ENCODE measurements around the gene SCNN1A.

The SCNN1A gene

DNA sequence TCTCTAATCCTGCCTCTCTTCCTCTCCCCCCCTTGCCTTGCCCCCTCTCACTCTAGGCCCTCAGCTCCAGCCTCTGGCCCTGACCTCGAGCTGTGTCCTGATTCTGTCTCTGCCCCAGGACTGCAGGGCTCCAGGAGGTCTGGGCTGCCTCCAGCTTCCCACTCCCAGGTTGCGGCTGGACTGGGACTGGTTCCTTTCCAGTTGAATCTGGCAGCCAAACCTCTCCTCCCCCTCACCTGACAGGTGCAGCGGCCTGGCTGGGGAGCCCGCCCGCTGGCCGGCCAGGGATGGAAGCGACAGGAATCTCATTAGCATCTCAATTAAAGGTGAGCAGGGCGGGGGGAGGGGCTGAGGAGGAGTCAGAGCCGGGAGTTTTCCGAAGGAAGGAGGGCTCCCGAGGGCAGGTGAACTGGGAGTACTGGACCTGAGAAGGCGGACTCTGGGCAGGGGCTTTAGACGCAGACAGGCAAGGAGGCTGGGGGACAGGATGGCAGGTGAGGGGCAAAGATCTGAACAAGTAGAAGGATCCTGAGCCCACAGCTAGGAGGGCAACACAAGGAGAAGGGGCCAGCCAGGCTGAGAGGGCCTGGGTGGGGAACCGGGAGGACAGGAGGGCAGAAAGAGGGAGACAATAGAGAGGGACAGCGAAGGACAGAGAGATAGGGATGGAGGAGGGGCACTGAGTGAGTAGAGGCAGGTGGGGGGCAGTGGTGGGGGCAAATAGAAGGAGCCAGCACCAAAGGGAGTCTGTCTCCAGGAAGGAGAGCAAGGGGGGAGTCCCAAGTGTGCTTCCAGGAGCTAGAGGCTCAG is at the start of gene SCNN1A:
TSS of gene SCNN1A (minus strand) at position 295 of the 810 bp plus-strand sequence. CDS start 780 bp downstream, outside the sequence.
- no peak for DNase-seq (ENCODE audit: low spot score)

DNA sequence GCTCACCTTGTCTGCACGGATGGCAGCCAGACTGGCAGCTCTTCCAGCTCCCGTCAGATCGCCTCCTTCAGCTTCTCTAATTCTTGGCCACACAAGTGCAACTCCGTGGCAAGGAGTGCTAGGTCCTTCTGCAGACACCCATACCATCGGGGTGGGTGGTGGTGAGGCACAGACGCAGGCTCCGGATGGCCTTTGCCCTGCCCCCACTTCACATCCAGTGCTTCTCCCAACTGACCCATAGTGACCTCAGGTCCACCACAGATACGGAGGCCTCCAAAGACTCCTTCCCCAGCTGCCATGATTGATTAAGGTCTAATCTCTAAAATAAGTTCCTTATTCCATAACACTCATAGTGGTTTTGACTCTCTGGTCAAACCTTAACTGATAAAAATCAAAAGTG is 49.5 kb upstream of the SCNN1A start:
- no peak for DNase-seq (ENCODE audit: low spot score)

DNA sequence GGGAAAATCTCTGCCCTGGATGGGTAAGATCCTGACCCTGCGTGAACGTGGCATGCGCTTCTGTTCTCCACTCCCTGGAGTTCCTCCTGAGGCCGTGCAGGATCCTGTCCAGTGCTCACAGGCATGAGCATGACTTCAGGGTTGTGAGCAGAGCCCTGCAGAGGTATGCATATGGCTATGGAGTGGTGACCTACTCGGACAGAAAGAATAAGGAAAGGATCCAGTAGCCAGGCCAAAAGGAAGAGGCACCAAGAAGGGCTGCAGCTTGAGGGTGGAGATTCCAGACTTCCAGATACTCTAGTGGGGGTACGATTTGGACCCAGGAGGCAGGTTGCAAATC is 48.6 kb upstream of the SCNN1A start:
- DNase-seq (ENCODE audit: low spot score) = no peak

DNA sequence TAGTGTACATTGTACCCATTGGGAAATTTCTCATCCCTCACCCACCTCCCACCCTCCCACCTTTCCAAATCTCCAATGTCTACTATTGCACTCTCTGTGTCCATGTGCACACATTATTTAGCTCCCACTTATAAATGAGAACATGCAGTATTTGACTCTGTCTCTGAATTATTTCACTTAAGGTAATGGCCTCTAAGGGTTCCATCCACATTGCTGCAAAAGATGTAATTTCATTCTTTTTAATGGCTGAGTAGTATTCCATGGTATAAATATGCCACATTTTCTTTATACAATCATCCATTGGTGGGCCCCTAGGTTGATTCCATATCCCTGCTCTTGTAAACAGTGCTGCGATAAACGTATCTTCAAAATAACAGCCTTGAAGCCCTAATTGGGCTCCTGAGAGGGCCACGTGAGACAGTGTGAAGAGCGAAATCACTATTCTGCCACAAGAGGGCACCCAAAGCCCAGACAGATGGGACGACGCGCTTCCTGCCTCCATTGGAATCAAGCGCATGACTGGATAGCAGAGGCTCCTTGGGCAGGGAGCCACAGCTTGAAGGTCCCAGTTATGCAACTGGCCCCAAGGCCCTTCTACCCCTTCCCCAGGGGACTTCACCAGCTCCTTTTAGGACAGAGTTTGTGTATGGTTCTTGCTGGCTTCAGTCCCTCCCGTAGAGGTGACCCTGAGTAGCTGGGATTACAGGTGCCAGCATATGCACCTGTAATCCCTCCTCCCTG is 48.1 kb upstream of the SCNN1A start:
- DNase-seq (ENCODE audit: low spot score) = peak; percentile 74

DNA sequence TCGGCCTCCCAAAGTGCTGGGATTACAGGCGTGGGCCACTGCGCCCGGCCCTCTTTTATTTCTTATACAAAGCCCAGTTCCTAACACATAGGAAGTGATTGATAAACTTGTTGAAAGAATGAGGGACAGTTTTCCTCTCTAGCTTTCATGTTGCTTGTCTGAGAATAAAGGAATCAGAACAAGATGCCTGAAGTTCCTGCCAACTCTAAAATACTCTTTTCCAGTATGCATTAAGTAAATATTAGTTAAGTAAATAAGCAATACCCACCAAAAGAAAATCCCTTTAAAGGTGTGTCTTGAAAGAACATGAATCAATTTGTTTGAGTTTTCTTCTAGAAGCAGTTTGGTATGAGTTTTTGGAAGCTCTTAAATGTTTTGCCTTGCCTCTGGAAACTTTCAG is 45.0 kb upstream of the SCNN1A start:
- DNase-seq (ENCODE audit: low spot score) = no peak

DNA sequence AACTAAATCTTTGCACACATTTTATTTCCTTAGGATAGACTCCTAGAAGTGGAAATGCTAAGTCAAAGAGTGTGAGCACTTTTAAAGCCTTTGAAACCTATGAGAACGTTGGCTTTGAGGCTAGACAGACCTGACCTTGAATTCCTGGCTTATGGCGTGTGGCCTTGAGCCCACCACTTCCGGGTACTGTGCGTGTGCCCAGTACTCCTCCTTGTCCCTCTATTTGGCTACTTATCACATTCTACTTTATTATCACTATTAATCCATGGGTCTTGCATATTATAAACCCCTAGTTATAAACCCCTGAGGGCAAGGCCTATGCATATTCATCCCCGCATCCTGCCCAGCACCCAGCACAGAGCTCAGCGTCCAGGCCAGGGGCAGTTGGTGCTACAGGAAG is 43.4 kb upstream of the SCNN1A start:
- no peak for DNase-seq (ENCODE audit: low spot score)

DNA sequence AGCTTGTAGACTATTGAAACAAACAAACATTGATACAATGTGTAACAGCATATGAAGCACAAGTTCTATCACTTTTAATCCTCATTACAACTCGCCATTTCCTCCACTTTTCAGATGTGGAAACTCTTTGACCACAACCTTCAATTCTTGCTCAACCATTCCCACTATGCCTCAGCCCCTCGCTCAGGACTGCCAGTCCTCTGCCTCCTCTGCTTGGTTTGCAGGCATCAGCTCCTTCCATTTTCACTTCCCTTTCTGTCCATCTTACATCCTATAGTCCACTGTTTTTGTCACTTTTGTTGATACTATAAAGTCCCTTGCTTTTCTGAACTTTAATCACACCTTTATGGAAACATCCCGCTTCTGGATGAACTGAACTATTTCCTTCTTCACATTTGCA is 41.2 kb upstream of the SCNN1A start:
- no peak for DNase-seq (ENCODE audit: low spot score)

DNA sequence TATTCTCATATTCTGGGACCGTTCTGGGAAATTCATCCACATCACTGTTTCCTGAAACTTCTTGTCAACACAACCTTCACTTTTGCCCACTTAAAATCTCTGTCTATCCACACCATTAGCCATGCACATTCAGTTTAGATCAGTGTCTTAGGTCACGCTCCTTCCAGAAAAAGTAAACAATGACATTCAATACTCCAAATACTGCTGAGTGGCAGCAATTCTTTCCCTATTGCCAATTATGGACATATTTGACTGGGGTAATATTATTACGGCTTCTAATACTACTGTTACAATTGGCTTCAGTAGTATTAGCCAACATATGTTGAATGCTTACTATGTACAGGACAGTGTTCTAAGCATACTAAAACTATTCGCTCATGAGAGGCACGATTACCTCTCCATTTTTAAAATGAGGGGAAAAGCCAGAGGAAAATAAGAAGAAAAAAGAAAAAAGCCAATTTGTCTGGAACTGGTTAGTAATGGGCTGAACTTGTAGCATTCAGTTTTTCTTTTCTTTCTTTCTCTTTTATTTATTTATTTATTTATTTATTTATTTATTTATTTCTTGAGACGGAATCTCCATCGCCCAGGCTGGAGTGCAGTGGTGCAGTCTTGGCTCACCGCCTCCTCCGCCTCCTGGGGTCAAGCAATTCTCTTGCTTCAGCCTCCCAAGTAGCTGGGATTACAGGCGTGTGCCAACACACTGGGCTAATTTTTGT is 32.0 kb upstream of the SCNN1A start:
- no peak for DNase-seq (ENCODE audit: low spot score)

DNA sequence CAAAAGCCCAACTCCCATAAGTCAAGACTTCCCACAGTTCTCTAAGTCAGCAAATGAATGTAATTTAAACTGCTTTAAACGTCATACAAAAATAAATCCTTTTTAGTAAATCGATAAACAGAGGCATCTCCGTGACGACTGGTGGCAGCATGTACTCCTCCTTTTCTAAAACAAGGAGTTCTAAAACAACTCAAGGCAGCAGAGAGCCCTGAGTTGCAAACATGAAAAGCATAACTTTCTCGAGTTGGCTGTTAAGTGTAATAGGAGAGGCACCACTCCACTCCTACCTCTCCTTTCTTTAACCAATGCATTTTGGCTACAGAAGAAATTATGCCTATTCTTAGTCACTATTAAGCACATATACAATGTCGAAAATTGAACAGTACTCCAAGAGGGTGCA is 30.6 kb upstream of the SCNN1A start:
- DNase-seq (ENCODE audit: low spot score) = no peak

DNA sequence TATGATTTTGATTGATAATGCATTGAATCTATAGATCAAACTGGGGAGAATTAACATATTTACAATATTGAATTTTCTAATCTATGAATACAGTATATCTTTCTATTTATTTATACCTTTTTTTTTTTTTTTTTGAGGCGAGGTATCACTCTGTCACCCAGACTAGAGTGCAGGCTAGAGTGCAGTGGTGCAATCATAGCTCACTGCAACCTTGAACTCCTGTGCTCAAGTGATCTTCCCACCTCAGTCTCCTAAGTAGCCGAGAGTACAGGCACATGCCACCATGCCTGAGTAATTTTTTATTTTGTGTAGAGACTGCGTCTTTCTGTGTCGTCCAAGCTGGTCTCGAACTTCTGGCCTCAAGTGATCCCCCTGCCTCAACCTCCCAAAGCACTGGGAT is 29.0 kb upstream of the SCNN1A start:
- DNase-seq (ENCODE audit: low spot score) = no peak

DNA sequence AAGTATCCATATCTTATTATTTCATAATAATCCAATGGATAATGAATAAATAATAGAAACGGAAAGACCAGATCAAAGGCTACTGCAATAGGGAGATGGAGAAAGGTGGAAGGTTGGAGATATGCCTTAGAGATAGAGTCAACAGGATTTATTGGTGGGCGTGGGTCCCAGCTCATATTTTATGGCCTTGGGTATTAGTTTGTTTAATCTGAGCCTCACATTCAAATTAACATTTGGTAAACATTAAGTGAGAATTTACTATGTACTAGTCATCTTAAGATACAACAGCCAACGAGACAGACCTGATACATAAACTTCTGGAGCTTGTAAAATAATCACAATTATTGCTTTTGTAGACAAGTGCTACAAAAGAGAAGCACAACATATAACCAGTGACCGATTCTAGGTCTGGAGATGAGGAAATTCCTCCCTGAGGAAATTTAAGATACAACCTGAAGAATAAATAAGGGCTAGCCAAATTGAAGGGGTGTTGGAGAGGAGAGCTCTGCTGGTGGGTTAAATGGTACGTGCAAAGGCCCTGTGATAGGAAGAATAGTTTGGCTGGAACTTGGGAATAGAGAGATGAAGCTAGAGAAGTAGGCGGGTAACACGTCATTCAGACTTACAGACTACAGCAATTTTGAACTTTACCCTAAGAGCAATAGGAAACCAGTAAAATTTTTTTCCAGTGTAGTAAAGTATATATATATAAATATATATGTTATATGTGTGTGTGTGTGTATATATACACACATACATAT is 24.7 kb upstream of the SCNN1A start:
- no peak for DNase-seq (ENCODE audit: low spot score)

DNA sequence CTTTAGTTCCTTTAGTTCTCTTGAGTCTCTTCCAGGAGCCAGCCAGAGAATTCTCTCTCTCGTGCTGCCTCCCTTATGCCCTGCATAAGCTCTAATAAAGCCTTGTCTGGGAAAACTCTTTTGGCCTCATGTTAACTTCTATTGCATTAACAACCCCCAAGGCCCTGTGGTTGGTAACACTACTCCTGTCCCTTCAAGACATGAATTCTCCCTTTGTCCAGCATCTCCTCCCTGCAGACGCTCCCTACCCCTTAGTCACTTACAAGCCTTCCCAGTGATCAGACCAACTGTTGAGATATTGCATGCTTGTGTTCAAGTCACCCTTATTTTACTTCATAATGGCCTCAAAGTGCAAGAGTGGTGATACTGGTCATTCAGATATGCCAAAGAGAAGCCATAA is 20.7 kb upstream of the SCNN1A start:
- no peak for DNase-seq (ENCODE audit: low spot score)

DNA sequence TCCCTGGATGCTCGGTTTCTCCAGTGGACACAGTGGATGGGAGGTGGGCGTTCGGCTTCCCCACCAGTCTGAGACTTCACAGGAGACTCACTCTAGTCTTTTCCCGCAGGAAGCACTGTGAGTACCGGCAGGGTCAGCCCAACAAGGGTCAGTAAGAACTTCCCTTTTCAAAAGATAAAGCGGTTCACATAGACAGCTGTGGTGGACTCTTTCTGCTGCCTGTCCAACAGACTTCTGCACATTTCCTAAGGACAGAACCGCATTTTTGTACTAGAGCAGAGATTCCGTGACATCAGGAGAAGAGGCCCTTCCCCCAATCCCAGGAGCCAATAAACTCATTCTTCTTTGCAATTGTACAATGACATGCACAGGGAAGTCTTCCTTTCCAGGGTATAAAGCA is 19.0 kb upstream of the SCNN1A start:
- DNase-seq (ENCODE audit: low spot score) = no peak

DNA sequence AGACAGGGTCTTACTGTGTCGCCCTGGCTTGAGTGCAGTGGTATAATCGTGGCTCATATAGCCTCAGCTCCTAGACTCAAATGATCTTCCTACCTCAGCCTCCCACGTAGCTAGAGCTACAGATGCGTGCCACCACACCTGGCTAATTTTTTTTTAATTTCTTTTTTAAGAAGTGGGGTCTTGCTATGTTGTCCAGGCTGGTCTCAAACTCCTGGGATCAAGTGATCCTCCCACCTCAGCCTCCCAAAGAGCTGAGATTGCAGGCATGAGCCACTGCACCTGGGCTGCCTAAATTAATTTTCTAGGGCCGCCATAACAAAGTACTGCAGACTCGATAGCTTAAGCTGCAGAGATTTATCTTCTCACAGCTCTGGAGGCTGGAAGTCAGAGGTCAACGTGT is 17.7 kb upstream of the SCNN1A start:
- DNase-seq (ENCODE audit: low spot score) = no peak

DNA sequence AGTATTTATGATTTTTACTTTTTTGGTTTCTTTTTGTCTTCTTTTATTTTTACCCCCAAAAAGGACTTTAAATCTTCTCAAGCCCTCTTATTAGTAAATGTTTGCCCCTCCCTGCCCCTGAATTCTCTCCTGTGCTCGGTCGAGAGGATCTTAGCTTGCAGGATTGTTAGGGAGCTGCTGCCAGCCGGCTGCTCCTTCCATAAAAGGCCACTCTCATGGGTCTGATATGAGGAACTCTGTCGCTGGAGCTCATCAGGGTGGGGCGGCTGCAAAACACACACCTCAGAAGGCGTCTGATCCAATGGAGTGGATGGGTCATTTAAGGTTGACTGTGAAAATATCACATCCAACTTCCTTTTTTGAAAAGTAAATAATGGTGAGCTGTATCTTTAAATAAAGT is 17.1 kb upstream of the SCNN1A start:
- DNase-seq (ENCODE audit: low spot score) = no peak

DNA sequence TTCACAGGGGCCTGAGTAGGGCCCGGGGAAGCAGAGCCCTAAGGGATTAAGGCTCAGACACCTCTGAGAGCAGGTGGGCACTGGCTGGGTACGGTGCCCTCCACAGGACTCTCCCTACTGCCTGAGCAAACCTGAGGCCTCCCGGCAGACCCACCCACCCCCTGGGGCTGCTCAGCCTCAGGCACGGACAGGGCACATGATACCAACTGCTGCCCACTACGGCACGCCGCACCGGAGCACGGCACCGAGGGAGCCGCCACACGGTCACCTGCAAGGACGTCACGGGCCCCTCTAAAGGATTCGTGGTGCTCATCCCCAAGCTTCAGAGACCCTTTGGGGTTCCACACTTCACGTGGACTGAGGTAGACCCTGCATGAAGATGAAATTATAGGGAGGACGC is 15.7 kb upstream of the SCNN1A start:
- DNase-seq (ENCODE audit: low spot score) = no peak

DNA sequence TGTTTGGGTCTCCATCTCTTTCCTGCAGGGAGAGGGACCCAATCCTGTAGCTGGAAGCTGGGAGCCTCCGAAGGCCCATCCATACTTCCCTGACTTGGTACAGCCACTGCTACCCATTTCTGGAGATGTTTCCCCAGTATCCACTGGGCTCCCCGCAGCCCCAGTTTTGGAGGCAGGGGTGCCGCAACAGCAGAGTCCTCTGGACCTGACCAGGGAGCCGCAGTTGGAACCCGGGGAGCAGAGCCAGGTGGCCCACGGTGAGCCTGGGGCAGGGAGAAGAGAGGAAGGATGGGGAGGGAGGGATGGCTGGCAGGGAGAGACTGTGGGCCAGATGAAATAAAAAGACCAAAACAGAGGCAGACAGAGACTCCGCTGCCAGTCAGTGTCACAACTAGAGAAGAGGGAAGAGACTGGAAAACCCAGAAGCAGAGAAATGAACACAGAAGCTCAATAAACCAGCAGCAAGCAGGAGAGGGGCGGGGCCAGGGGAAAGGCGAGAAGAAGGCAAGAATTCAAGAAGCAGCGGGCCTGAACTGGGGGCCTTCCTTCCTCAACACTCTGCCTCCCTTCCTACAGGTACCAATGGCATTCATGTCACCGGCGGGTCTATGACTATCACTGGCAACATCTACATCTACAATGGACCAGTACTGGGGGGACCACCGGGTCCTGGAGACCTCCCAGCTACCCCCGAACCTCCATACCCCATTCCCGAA is 14.9 kb upstream of the SCNN1A start:
- DNase-seq (ENCODE audit: low spot score) = no peak

DNA sequence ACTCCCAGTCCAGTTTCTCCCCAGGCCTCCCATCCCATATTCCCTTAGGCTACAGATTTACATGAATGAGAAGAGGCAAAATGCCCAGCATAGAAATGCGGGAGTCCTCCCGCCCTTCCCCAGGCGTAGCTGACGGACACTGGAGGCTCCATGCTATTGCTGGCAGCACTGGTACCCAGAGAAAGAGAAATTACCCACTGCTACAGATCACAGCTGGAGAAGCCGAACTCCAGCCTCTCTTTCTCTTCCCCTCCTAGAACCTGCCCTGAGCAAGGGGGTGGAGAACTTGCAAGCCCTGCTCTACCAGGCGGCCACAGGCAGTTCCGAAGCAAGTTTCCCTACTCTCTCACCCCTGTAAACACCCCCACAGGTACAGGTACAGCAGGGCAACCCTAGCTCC is 12.2 kb upstream of the SCNN1A start:
- DNase-seq (ENCODE audit: low spot score) = no peak

DNA sequence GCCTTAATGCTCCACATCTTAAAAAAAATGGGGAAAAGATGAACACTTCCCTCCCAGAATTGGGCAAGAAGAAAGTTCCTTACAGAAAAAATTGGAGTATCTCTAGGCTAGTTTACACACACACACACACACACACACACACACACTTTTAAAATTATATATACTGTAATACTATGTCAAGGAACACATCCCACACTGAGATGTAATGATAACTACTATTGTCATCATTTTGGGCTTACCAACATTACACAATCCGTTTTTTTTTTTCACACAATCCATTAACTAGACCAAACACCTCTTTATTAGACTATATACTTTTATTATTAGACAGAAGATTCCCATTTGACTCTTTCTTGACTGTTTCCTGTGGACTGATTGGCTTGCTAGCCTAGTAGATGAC is 11.1 kb upstream of the SCNN1A start:
- DNase-seq (ENCODE audit: low spot score) = no peak

DNA sequence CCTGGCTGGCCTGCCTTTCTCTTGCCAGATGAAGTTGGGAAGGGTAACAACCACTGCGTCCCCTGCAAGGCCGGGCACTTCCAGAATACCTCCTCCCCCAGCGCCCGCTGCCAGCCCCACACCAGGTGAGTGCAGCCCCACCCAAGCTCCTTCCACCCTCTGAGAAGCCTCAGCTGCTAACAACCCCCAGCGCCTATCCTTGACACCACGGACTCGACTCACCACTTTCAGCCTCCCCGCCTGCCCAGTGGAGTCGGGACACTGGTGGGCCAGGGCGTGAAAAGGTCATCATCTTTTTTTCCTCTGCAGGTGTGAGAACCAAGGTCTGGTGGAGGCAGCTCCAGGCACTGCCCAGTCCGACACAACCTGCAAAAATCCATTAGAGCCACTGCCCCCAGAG is 10.7 kb upstream of the SCNN1A start:
- no peak for DNase-seq (ENCODE audit: low spot score)

All from left forelimb (tissue), 1 donor.